Omental fat pad (tissue), 4 donors: ENCODE results near the gene SPANXB1. TPM values are rescaled to one million over a fixed set of nuclear protein-coding genes. Genes with fewer than 3 reads are reported as not detected.
A peak's percentile ranks its signal among the peaks of the same experiment; 100 is the strongest.
"Not testable (repeated sequence)": the region's sequence is repeated elsewhere in the genome, so short reads cannot be mapped to it uniquely, and the experiment has no call there.

ENCODE experiments used
- ATAC-seq: fragments of 150-250 bp; one replicate; pipeline ENCODE4 v1.9.1; 2016; ENCODE audit warnings: mild to moderate bottlenecking, moderate library complexity; ENCODE audit not compliant: low FRiP score
- DNase-seq: peaks from one replicate; pipeline ENCODE4 v3.0.0-alpha.2; 2019; ENCODE audit warnings: low spot score
- CTCF ChIP-seq, 3 donors: fragments of 450-650 bp; IDR thresholded peaks; one replicate each; pipeline ENCODE4 v1.5.1; 2016 to 2017; ENCODE audit warnings: antibody characterized with exemption in 3 of 3, mild to moderate bottlenecking in 3 of 3, moderate library complexity in 2 of 3
- total RNA-seq, 4 donors: library from RNA; depleted of rRNA; stranded (reverse); fragments of >200 nt; gene quantifications; one replicate each; pipeline ENCODE4 v1.1.0, GENCODE V29; 2016

Gene SPANXB1, protein sequence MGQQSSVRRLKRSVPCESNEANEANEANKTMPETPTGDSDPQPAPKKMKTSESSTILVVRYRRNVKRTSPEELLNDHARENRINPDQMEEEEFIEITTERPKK
- not detected for total RNA-seq

DNA sequence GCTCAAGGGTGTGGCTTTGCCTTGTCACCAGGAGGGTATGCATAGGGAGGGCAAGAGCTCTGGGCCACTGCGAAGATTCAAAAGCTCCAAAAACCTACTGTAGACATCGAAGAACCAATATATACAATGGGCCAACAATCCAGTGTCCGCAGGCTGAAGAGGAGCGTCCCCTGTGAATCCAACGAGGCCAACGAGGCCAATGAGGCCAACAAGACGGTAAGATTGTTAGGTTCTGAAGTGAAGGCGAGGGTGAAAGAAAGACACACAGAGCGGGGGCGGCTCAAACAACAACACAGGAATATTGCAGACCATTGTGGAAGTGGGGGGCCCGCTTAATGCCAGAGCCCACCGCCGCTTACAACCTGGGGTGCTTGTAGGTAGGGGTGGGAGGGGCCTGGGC is at the start of gene SPANXB1:
TSS of gene SPANXB1 (plus strand) at position 27 of the 400 bp plus-strand sequence. CDS start at position 127, 100 bp downstream.
- not testable (repeated sequence) for DNase-seq, ATAC-seq

DNA sequence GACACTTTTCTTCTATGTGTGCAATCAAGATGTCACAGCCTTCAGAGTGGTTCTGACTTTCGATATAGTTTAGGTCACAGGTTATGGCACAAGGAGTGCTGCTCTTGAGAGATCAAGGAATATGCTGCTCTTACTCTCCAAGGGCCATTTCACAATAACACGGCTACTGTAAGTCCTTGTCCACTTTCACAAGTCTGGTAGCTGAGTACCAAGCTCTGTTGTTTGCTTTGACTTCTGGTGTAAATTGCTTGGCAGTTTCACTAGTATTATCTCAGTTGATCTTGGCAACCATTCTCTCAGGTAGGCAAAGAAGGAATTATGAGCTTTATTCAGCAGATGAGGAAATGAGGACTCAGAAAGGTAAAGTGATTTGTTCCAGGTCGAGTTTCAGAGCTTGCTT is 35.4 kb upstream of the SPANXB1 start:
- no peak for ATAC-seq
- TF ChIP-seq CTCF (IDR thresholded peaks at IDR 0.05), result no peak

GRCh38 chrX:140971099-140971795 is 31.1 kb upstream of the SPANXB1 start:
- DNase-seq (no peak), ATAC-seq (no peak)
- TF ChIP-seq CTCF (IDR thresholded peaks at IDR 0.05), result no peak

More for the DNA sequence above, 35.4 kb upstream of the SPANXB1 start:
- DNase-seq, result no peak

DNA sequence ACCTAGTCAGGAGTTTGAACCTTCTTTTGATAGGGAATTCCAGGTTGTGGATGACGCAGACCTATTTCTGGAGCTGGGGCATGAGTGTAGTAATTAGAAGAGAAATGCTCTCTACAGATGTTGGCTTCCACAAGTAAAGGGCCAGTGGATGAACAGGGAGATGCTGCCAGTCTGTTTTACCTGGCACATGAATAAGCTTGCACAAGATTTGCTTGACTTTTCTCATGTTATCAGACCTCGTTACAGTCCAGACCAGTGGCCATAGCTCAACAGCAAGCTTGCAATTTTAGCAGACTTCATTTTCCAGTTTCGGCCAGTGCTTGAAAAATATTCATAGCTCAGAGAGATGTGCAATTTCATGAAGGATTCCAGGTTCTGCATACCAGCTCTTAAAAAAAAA is 26.9 kb upstream of the SPANXB1 start:
- peak; percentile 26 for ATAC-seq
- DNase-seq, result no peak
- TF ChIP-seq CTCF (IDR thresholded peaks at IDR 0.05), result no peak

DNA sequence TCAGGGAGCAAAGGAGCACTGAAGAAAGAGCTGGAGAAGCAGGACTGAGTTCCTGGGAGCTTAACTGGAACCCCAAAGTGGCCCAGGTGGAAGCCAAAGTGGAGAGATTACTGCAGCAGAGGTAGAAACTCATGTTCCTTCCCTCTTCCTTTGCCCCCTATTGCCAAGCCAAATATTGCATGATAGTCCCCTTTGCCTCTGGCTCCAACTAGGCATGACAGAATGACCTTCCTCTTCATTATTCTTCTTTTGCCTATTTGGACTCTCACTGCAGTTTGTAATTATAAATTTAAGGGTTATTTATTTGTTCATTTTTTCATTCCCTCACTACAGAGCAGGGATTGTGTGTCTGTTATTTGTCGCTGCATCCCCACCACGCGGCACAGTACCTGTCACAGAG is 22.1 kb upstream of the SPANXB1 start:
- DNase-seq (no peak), ATAC-seq (no peak)
- no peak for TF ChIP-seq CTCF (IDR thresholded peaks at IDR 0.05)

GRCh38 chrX:140983730-140984129 is 18.7 kb upstream of the SPANXB1 start:
- ATAC-seq (no peak), DNase-seq (no peak)
- no peak for TF ChIP-seq CTCF (IDR thresholded peaks at IDR 0.05)

GRCh38 chrX:141005243-141005642 is 2.8 kb downstream of the SPANXB1 start:
- ATAC-seq, DNase-seq: not testable (repeated sequence)

DNA sequence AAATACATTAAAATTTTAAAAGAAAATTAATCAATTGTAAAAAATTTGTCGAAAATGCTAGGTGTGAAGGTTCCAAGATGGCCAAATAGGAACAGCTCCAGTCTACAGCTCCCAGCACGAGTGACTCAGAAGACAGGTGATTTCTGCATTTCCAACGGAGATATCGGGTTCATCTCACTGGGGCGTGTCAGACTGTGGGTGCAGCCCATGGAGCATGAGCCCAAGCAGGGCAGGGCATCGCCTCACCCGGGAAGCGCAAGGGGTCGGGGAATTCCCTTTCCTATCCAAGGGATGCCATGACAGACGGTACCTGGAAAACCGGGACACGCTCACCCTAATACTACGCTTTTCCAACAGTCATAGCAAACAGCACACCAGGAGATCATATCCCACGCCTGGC is 41.9 kb downstream of the SPANXB1 start:
- not testable (repeated sequence) for DNase-seq, ATAC-seq

DNA sequence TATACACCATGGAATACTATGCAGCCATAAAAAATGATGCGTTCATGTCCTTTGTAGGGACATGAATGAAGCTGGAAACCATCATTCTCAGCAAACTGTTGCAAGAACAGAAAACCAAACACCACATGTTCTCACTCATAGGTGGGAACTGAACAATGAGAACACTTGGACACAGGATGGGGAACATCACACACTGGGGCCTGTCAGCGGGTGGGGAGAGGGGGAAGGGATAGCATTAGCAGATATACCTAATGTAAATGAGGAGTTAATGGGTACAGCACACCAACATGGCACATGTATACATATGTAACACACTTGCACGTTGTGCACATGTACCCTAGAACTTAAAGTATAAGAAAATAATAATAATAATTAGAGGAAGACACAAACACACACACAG is 47.5 kb downstream of the SPANXB1 start:
- not testable (repeated sequence) for DNase-seq, ATAC-seq

DNA sequence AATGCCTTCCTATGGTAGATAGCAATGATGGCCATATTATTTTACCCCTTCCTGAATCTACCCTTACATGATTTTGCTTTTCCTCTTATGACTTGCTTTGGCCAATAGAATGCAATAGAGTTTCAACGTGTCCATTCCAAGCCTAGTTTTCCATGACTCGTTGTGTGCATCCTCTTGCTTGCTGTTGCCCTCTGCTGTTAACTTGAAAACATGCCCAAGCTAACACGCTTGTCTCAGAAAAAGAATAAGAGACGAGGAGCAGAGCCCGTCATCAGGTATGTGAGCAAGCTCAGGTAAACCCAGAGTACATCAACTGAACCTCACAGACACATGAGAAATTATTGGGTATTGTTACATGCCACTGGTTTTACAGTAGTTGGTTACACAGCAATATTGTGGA is 49.7 kb downstream of the SPANXB1 start:
- ATAC-seq, DNase-seq: not testable (repeated sequence)
